Liver (tissue), 9 donors: ENCODE measurements around the gene MAN2B2. TPM values are rescaled to one million over a fixed set of nuclear protein-coding genes. Genes with fewer than 3 reads are reported as not detected.

Experiments used
- DNase-seq: peaks from one replicate; pipeline ENCODE4 v3.0.0-alpha.2; 2017; ENCODE audit warnings: low spot score
- H3K27ac ChIP-seq, 2 donors: one replicate each; pipeline ENCODE4 v1.7.0; 2013; ENCODE audit warnings: inconsistent platforms in 2 of 2, low read length in 2 of 2, control low read depth in 1 of 2, low read depth in 1 of 2, mild to moderate bottlenecking in 1 of 2
- H3K27me3 ChIP-seq, 4 donors: one replicate each; pipeline versions ENCODE4 v1.6.1 to v1.7.0; 2013; ENCODE audit warnings: low read length in 3 of 4, inconsistent platforms in 1 of 4, mild to moderate bottlenecking in 1 of 4, moderate library complexity in 1 of 4; ENCODE audit not compliant: control insufficient read depth in 4 of 4, insufficient read depth in 4 of 4
- H3K36me3 ChIP-seq, 4 donors: one replicate each; pipeline versions ENCODE4 v1.6.1 to v1.7.0; 2013; ENCODE audit warnings: low read length in 3 of 4, mild to moderate bottlenecking in 3 of 4, low read depth in 1 of 4, moderate library complexity in 1 of 4; ENCODE audit not compliant: control insufficient read depth in 4 of 4, insufficient read depth in 3 of 4
- H3K4me1 ChIP-seq, 4 donors: one replicate each; pipeline versions ENCODE4 v1.6.1 to v1.7.0; 2013; ENCODE audit warnings: low read length in 3 of 4, mild to moderate bottlenecking in 3 of 4, moderate library complexity in 1 of 4; ENCODE audit not compliant: control insufficient read depth in 4 of 4, insufficient read depth in 4 of 4
- H3K4me3 ChIP-seq, 3 donors: one replicate each; pipeline versions ENCODE4 v1.6.1 to v1.7.0; 2013; ENCODE audit warnings: low read length in 3 of 3, control low read depth in 1 of 3, low read depth in 1 of 3, mild to moderate bottlenecking in 1 of 3
- H3K9ac ChIP-seq, 2 donors: one replicate each; pipeline ENCODE4 v1.7.0; 2013; ENCODE audit warnings: low read length in 2 of 2, mild to moderate bottlenecking in 2 of 2, moderate library complexity in 2 of 2, control low read depth in 1 of 2, low read depth in 1 of 2
- H3K9me3 ChIP-seq, 4 donors: one replicate each; pipeline versions ENCODE4 v1.6.1 to v1.7.0; 2013; ENCODE audit warnings: low read length in 3 of 4; ENCODE audit not compliant: control insufficient read depth in 4 of 4
- ATF3 ChIP-seq: IDR thresholded peaks from 2 replicates; pipeline ENCODE4 v1.6.1; 2016; ENCODE audit warnings: antibody characterized with exemption
- EGR1 ChIP-seq, 2 donors: IDR thresholded peaks; 2 replicates each; pipeline ENCODE4 v1.6.1; 2016 to 2018; ENCODE audit warnings: antibody characterized with exemption in 2 of 2, low read depth in 2 of 2
- FOXA1 ChIP-seq: IDR thresholded peaks from 2 replicates; pipeline ENCODE4 v1.6.1; 2016; ENCODE audit warnings: antibody characterized with exemption
- FOXA2 ChIP-seq: IDR thresholded peaks from 2 replicates; pipeline ENCODE4 v1.6.1; 2016; ENCODE audit warnings: antibody characterized with exemption
- GABPA ChIP-seq, 2 donors: IDR thresholded peaks in 1 of 2; conservative IDR thresholded peaks in 1 of 2; 2 replicates each; pipeline ENCODE4 v1.6.1; 2016; ENCODE audit warnings: antibody characterized with exemption in 2 of 2, mild to moderate bottlenecking in 1 of 2, moderate library complexity in 1 of 2
- HNF4A ChIP-seq, 2 donors: conservative IDR thresholded peaks; 2 replicates each; pipeline ENCODE4 v1.6.1; 2016; ENCODE audit warnings: antibody characterized with exemption in 2 of 2, mild to moderate bottlenecking in 2 of 2
- HNF4G ChIP-seq: IDR thresholded peaks from 2 replicates; pipeline ENCODE4 v1.6.1; 2016; ENCODE audit warnings: antibody characterized with exemption
- JUND ChIP-seq, 2 donors: IDR thresholded peaks; 2 replicates each; pipeline ENCODE4 v1.6.1; 2016; ENCODE audit warnings: antibody characterized with exemption in 2 of 2
- MAX ChIP-seq: IDR thresholded peaks from 2 replicates; pipeline ENCODE4 v1.6.1; 2016; ENCODE audit warnings: antibody characterized with exemption
- NR2F2 ChIP-seq: IDR thresholded peaks from 2 replicates; pipeline ENCODE4 v1.6.1; 2016; ENCODE audit warnings: antibody characterized with exemption
- RAD21 ChIP-seq, 2 donors: IDR thresholded peaks; 2 replicates each; pipeline ENCODE4 v1.6.1; 2016; ENCODE audit warnings: antibody characterized with exemption in 2 of 2, mild to moderate bottlenecking in 2 of 2
- REST ChIP-seq: IDR thresholded peaks from 2 replicates; pipeline ENCODE4 v1.6.1; 2016; ENCODE audit warnings: antibody characterized with exemption, mild to moderate bottlenecking
- RXRA ChIP-seq, 2 donors: IDR thresholded peaks; 2 replicates each; pipeline ENCODE4 v1.6.1; 2017 to 2018; ENCODE audit warnings: antibody characterized with exemption in 2 of 2, mild to moderate bottlenecking in 1 of 2
- SP1 ChIP-seq: IDR thresholded peaks from 2 replicates; pipeline ENCODE4 v1.6.1; 2018; ENCODE audit warnings: antibody characterized with exemption, mild to moderate bottlenecking
- TAF1 ChIP-seq: conservative IDR thresholded peaks from 2 replicates; pipeline ENCODE4 v1.6.1; 2016; ENCODE audit warnings: antibody characterized with exemption, mild to moderate bottlenecking
- YY1 ChIP-seq: IDR thresholded peaks from 2 replicates; pipeline ENCODE4 v1.6.1; 2016; ENCODE audit warnings: antibody characterized with exemption, mild to moderate bottlenecking
- ZBTB33 ChIP-seq: IDR thresholded peaks from 2 replicates; pipeline ENCODE4 v1.6.1; 2016; ENCODE audit warnings: antibody characterized with exemption
- WGBS: extraction: QIAGEN DNeasy Blood & Tissue Kit; methylation state at CpG from one replicate; pipeline ENCODE4 v1.1.7; 2013; 5-methylcytosine and 5-hydroxymethylcytosine counted together
- polyA plus RNA-seq, 2 donors: library from polyadenylated mRNA; stranded (reverse) in 1 of 2; unstranded in 1 of 2; fragments of 200-250 nt in 1 of 2; fragments of >200 nt in 1 of 2; fragmentation: Nextera tagmentation in 1 of 2; extraction: Ambion mirVana in 1 of 2; gene quantifications; one replicate each; pipeline versions ENCODE4 v1.2.1 to v1.2.3, GENCODE V29; 2013 to 2015
- total RNA-seq, 2 donors: library from RNA; depleted of rRNA; stranded (reverse); fragments of >200 nt; gene quantifications; one replicate each; pipeline ENCODE4 v1.2.3, GENCODE V29; 2014
- TF ChIP-seq, protein P1 (sequence below): fragments of 150-350 bp; IDR thresholded peaks from 2 replicates; pipeline ENCODE4 v1.5.1; 2017; ENCODE audit warnings: improper control_type of control experiment, low read depth, low read length; ENCODE audit not compliant: missing input control
- donor health status: healthy.
- donor health status: healthy.
- donor health status: healthy.
- donor health status: healthy.
- donor health status: healthy.

The MAN2B2 gene
- total and polyA plus RNA-seq, 4 donors, result 14.7 to 29.7 (median 22.5) TPM

DNA sequence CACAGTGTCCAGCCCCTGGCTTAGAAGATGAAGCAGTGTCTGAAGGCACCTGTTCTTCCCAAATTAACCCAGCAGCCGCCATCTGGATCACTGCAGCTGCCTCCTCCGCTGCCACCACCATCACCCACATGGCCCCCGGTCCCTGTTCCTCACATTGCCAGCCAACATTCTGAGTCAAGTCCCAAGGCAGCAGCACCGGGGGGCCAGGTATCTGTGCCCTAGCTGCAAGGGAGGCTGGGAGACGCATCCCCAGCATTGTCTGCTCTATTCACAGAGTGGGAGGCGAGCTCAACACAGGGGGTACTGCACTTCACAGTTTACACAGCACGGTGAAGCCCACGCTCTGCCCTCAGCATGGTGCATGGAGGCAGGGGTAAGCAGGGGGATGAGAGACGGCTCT is 42.3 kb upstream of the MAN2B2 start:
- H3K9me3 ChIP-seq, result peaks cover 0 to 4% (median 1%) of the 10 kb centered on the region in 4 donors
- no peak overlapping the region for H3K4me3 ChIP-seq
- no peak overlapping the region for H3K9ac ChIP-seq
- no peaks in the 10 kb centered on the region for H3K27me3 ChIP-seq
- DNase-seq, result no peak
- no peak overlapping the region for H3K27ac ChIP-seq
- 67% methylated on average over 9 of the region's 9 CpGs for WGBS
- TF ChIP-seq ZBTB33 (no peak), JUND (IDR thresholded peaks at IDR 0.05) (no peak), REST (no peak), EGR1 (IDR thresholded peaks at IDR 0.05; ENCODE audit: low read depth in 2 of 2) (no peak), MAX (no peak), YY1 (no peak), FOXA1 (no peak), TAF1 (no peak), HNF4A (conservative IDR thresholded peaks at IDR 0.05) (no peak), FOXA2 (no peak), RXRA (IDR thresholded peaks at IDR 0.05) (no peak), NR2F2 (no peak), ATF3 (no peak), RAD21 (IDR thresholded peaks at IDR 0.05) (no peak)
- TF ChIP-seq, protein P1, sequence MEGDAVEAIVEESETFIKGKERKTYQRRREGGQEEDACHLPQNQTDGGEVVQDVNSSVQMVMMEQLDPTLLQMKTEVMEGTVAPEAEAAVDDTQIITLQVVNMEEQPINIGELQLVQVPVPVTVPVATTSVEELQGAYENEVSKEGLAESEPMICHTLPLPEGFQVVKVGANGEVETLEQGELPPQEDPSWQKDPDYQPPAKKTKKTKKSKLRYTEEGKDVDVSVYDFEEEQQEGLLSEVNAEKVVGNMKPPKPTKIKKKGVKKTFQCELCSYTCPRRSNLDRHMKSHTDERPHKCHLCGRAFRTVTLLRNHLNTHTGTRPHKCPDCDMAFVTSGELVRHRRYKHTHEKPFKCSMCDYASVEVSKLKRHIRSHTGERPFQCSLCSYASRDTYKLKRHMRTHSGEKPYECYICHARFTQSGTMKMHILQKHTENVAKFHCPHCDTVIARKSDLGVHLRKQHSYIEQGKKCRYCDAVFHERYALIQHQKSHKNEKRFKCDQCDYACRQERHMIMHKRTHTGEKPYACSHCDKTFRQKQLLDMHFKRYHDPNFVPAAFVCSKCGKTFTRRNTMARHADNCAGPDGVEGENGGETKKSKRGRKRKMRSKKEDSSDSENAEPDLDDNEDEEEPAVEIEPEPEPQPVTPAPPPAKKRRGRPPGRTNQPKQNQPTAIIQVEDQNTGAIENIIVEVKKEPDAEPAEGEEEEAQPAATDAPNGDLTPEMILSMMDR, result no peak
- H3K4me1 ChIP-seq, result no peaks in the 10 kb centered on the region
- no peaks in the 10 kb centered on the region for H3K36me3 ChIP-seq

DNA sequence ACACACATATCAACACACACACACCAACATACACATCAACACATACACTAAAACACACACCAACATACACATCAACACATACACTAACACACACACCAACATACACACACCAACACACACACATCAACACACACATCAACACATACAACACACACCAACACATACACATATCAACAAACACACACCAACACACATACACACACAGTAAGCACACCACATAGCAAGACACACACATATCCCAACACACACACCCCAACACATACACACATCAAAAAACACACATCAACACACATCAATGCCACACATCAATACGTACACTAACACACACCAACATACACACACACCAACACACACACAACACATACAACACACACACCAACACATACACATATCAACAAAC is 40.9 kb upstream of the MAN2B2 start:
- Histone ChIP-seq H3K27me3 (no peaks in the 10 kb centered on the region), H3K9ac (no peak overlapping the region), H3K27ac (no peak overlapping the region), H3K4me3 (no peak overlapping the region), H3K36me3 (no peaks in the 10 kb centered on the region), H3K9me3 (peaks cover 0 to 4% (median 1%) of the 10 kb centered on the region in 4 donors), H3K4me1 (no peaks in the 10 kb centered on the region)
- DNase-seq, result no peak
- WGBS, result 79% methylated on average over 1 of the region's 1 CpG
- no peak for TF ChIP-seq RAD21 (IDR thresholded peaks at IDR 0.05)
- no peak for TF ChIP-seq TAF1
- TF ChIP-seq HNF4G, result no peak
- no peak for TF ChIP-seq FOXA1
- TF ChIP-seq, protein P1, result no peak
- no peak for TF ChIP-seq ZBTB33
- no peak for TF ChIP-seq RXRA (IDR thresholded peaks at IDR 0.05)
- no peak for TF ChIP-seq GABPA (IDR thresholded peaks at IDR 0.05 in 1 of 2, conservative IDR thresholded peaks at IDR 0.05 in 1 of 2)
- no peak for TF ChIP-seq FOXA2
- no peak for TF ChIP-seq SP1
- no peak for TF ChIP-seq JUND (IDR thresholded peaks at IDR 0.05)
- TF ChIP-seq HNF4A (conservative IDR thresholded peaks at IDR 0.05), result no peak
- TF ChIP-seq ATF3, result no peak
